Measurements from ENCODE around the gene RASSF8. TPM values are rescaled to one million over a fixed set of nuclear protein-coding genes. Genes with fewer than 3 reads are reported as not detected.

Gene RASSF8
- total and polyA plus RNA-seq, 2 donors: 20.9 to 63.1 TPM

DNA sequence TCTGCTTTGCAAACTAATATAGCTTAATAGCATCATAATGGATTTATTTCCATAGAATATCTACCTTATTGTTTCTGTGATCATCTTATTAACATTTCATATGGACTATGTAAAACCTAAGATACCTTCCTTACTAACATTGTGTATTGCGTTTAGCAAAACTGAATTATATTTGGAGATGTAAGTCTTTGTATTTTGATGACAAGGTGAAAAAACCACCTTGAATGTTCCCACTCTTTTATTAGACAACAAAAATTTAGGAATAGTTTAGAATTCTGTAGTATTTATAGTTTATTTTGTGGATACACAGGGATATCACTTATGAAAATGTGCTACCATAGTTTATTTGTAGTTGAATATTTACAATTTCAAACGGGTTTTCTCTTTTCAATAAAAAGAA, 32.0 kb downstream of the RASSF8 start:
- H3K4me1 ChIP-seq (ENCODE audit: insufficient read depth): no peaks in the 10 kb centered on the region
- no peak overlapping the region for H3K27ac ChIP-seq (ENCODE audit: low read depth)
- peaks cover 2% of the 10 kb centered on the region for H3K36me3 ChIP-seq (ENCODE audit: insufficient read depth)
- 79% methylated on average over 2 of the region's 2 CpGs for WGBS
- no peak for DNase-seq (ENCODE audit: extremely low spot score)
- H3K4me3 ChIP-seq (ENCODE audit: low read depth, low read length): no peak overlapping the region

DNA sequence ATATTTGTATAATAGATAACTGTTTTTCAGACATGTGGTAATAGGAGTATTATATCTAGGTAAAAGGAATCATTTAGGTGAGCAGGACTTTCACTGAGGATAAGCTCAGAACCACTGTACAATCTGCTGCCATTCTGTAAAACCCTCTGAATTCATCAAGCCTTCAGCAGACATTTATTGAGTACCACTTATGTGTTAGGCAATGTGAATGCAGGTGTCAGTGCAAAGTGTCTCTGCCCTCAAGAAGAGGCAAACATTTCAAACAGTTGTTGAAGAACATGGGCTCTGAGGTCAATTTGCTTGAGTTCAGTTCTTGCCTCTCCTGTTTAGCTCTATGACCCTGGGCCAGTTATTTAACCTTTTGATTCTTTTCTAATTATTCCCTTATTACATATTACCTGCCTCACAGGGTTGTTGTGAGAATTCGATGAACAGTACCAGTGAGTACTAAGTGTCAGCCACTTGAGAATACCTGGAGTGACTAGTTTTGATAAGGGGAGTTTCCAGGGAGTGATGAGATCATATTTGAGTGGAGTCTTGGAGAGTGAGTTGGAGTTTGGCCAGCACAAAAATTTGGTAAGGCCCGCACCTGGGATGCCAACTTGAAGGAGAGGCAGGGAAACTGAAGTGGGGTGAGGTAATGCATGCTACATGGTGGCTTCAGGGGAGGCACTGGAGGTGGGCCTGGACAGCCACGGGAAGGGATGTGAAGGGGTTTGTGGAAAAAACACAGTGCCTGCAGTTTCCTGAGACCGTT, 33.7 kb downstream of the RASSF8 start:
- no peaks in the 10 kb centered on the region for H3K4me1 ChIP-seq (ENCODE audit: insufficient read depth)

DNA sequence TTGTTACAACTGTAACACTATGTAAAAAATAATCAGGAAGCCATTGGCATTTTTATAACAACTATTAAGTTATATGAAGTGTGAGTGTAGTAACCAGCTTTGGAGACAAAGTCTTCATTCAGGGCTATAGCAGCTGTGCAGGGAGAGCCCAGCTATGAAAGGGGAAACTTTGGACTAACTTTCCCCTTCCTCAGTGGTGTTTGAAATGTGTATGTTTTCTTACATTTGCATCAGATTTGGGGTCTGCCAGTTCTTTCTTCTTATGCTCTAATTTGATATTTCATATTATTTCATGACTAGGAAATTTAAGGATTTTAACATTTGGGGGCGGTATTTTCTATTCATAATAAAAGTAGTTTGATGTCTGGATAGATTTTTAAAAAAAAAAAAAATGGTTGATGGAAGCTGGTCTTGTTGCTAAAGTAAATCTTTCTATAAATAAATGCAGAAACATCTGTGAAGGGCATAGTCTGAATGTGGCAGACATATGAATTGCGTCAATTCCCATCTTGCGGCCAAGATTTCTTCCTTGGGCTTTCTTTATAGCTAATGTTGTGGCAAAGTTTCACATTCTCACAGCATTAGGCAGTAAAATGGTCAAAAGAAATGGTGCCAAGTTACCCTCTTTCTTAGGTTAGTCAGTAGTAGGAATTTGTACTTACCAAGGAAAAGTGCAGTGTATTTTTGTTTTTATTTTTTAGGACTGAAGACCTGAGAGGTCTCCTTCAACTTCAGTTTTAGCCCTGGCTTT, 35.6 kb downstream of the RASSF8 start:
- no peaks in the 10 kb centered on the region for H3K4me1 ChIP-seq (ENCODE audit: insufficient read depth)
- H3K4me3 ChIP-seq (ENCODE audit: low read depth, low read length): no peak overlapping the region
- no peak for DNase-seq (ENCODE audit: extremely low spot score)
- no peak overlapping the region for H3K27ac ChIP-seq (ENCODE audit: low read depth)
- peaks cover 2% of the 10 kb centered on the region for H3K36me3 ChIP-seq (ENCODE audit: insufficient read depth)
- 65% methylated on average over 3 of the region's 3 CpGs for WGBS

More for the DNA sequence above, 33.7 kb downstream of the RASSF8 start:
- Histone ChIP-seq H3K36me3 (ENCODE audit: insufficient read depth) (peaks cover 2% of the 10 kb centered on the region), H3K4me3 (ENCODE audit: low read depth, low read length) (no peak overlapping the region), H3K27ac (ENCODE audit: low read depth) (no peak overlapping the region)
- DNase-seq (ENCODE audit: extremely low spot score): no peak
- 83% methylated on average over 4 of the region's 4 CpGs for WGBS

DNA sequence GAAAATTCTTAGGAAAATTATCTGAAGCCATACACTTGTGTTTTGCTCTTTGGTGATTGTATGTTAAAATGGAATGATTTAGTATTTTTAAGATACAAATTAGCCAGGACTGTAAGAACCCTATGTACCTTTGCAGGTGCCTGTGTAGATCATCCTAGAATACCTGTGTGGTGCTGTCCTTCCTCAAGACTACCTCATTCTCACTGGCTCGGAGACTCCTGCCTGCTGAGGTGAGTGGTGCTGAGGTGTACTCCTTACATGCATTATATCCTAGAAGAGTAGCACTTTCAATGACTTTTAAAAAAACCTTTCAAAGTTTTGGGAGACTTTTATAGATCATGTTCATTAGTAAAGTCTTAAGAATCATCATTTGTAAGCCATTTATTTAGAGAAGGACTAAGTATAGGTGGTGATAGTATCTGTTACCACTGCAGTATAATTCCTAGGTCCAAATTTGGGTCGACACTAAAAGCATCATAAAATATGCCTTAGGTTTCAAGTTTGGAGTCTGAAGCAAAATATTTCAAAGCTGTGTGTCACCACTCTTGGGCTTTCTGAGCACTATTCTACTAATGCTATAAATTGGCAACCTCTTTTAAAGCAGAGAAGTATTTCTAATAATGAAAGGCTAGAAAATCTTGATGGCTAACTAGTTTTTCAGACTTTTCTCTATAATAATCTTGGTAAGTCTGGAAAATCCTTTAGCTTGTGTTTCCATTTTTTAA, 36.6 kb downstream of the RASSF8 start:
- H3K4me3 ChIP-seq (ENCODE audit: low read depth, low read length): no peak overlapping the region
- DNase-seq (ENCODE audit: extremely low spot score): no peak
- no peaks in the 10 kb centered on the region for H3K36me3 ChIP-seq (ENCODE audit: insufficient read depth)
- WGBS: 51% methylated on average over 2 of the region's 2 CpGs
- H3K27ac ChIP-seq (ENCODE audit: low read depth): no peak overlapping the region
- H3K4me1 ChIP-seq (ENCODE audit: insufficient read depth): no peaks in the 10 kb centered on the region

DNA sequence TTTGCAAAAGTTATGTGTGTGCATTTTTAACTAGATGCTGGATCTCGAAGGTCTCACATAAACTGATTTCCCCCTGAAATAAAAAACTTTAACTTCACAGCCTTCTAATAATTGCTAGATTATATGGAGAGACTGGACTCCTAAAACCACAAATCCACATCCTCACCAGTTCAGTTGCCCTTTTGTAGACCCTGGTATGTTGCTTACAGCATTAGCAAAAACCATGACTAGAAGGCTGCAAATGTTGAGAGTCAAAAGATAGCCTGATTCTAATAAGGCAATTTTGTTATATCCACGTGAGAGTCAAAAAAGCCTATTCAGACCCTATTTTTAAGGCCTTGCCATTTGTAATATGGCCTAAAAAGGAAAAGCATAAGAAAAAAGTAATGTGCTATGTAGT, 37.4 kb downstream of the RASSF8 start:
- 86% methylated on average over 2 of the region's 2 CpGs for WGBS
- Histone ChIP-seq H3K27ac (ENCODE audit: low read depth) (no peak overlapping the region), H3K36me3 (ENCODE audit: insufficient read depth) (no peaks in the 10 kb centered on the region), H3K4me3 (ENCODE audit: low read depth, low read length) (no peak overlapping the region), H3K4me1 (ENCODE audit: insufficient read depth) (no peaks in the 10 kb centered on the region)
- no peak for DNase-seq (ENCODE audit: extremely low spot score)

DNA sequence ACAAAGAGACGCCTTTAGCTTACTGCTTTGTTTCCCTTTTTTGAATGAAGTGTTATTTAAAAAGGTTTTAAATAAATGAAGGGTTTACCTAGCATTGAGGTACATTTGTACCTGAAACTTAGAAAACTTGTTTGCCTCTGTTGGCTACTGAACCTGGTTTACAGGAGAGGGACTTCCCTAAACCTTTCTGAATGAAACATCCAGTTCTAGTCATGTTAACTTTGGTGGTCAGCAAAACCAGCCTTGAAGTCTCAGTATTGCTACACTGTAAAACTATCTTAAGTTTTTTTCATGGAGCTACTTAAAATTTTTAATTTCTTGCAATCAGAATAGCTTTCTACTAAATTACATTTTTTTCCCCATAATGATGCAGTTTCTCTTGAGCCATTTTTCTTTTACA, 38.2 kb downstream of the RASSF8 start:
- Histone ChIP-seq H3K4me1 (ENCODE audit: insufficient read depth) (no peaks in the 10 kb centered on the region), H3K27ac (ENCODE audit: low read depth) (no peak overlapping the region), H3K4me3 (ENCODE audit: low read depth, low read length) (no peak overlapping the region), H3K36me3 (ENCODE audit: insufficient read depth) (no peaks in the 10 kb centered on the region)
- DNase-seq (ENCODE audit: extremely low spot score): no peak
- WGBS: 99% methylated on average over 1 of the region's 1 CpG

DNA sequence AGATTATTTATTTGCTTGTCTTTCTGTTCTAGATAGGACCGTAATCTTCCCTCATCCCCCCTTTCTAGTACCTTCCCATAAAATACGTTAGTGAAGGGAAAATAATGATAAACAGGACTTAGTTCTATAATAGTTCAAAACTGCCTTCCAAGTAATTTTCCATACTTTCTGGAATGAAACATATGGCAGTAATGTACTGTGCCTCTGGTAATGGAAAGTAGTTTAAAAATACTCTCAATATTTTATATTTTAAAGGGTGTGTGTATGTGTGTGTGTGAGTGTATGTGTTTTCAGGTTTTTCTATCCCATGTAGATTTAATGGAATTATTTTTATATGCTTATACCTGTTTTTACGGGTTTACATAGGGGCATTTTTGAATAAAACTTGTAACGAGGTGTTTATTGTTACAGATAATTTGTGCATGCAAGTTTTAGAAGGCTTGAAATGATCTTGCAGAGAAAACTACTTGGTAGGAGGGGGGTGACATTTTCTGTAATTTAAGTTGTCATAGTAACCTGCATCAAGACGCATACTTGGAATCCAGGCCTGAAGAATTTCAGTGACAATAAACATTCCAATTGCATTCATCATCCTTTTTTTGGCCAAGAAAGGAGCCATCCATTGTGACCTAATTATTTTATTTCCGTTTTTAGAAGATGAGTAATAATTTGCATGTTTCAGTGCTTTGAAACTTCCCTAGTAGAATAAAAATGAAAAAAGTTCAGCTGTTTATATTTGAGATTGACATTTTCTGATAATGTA, 38.9 kb downstream of the RASSF8 start:
- Histone ChIP-seq H3K27ac (ENCODE audit: low read depth) (no peak overlapping the region), H3K4me1 (ENCODE audit: insufficient read depth) (no peaks in the 10 kb centered on the region), H3K36me3 (ENCODE audit: insufficient read depth) (no peaks in the 10 kb centered on the region), H3K4me3 (ENCODE audit: low read depth, low read length) (no peak overlapping the region)
- no peak for DNase-seq (ENCODE audit: extremely low spot score)
- WGBS: 44% methylated on average over 6 of the region's 6 CpGs

DNA sequence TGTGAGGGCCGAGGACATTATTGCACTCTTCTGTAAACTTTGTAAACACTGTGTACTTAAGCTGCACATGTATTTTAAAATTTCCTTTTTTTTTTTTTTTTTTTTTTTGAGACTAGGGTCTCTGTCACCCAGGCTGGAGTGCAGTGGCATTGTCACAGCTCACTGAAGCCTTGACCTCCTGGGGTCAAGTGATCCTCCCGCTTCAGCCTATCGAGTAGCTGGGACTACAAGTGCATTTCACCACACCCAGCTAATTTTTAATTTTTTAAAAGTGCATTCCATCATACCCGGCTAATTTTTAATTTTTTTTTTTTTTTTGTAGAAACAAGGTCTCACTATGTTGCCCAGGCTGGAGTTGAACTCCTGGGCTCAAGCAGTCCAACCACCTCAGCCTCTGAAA, 42.4 kb downstream of the RASSF8 start:
- DNase-seq (ENCODE audit: extremely low spot score): no peak
- WGBS: 96% methylated on average over 4 of the region's 4 CpGs
- Histone ChIP-seq H3K4me1 (ENCODE audit: insufficient read depth) (no peaks in the 10 kb centered on the region), H3K36me3 (ENCODE audit: insufficient read depth) (no peaks in the 10 kb centered on the region), H3K27ac (ENCODE audit: low read depth) (no peak overlapping the region), H3K4me3 (ENCODE audit: low read depth, low read length) (no peak overlapping the region)

DNA sequence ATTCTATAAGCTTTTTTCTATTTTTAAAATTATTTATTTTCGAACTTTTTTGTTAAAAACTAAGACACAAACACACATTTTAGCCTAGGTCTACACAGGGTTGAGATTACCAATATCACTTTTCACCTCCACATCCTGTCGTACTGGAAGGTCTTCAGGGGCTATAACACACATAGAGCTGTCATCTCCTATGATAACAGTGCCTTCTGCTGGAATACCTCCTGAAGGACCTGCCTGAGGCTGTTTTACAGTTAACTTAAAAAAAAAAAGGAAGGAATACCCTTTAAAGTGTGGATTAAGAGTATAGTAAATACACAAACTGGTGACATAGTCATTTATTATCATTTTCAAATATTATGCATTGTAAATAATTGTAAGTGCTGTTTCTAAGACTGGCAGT, 43.0 kb downstream of the RASSF8 start:
- Histone ChIP-seq H3K27ac (ENCODE audit: low read depth) (no peak overlapping the region), H3K4me3 (ENCODE audit: low read depth, low read length) (no peak overlapping the region), H3K4me1 (ENCODE audit: insufficient read depth) (no peaks in the 10 kb centered on the region), H3K36me3 (ENCODE audit: insufficient read depth) (no peaks in the 10 kb centered on the region)
- no peak for DNase-seq (ENCODE audit: extremely low spot score)
- 77% methylated on average over 2 of the region's 2 CpGs for WGBS

DNA sequence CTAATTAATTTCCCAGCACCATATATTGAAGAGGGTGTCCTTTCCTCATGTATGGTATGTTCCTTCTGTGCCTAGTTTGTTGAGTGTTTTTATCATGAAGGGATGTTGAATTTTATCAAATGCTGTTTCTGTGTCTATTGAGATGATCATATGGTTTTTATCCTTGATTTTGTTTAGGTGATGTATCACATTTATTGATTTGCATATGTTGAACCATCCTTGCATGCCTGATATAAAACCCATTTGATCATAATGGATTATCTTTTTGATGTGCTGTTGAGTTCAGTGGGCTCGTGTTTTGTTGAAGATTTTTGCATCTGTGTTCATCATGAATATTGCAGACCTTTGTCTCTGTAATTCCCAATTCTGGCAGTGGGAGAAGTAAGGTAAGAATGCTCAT, 44.6 kb downstream of the RASSF8 start:
- no peak overlapping the region for H3K27ac ChIP-seq (ENCODE audit: low read depth)
- no peaks in the 10 kb centered on the region for H3K4me1 ChIP-seq (ENCODE audit: insufficient read depth)
- no peak for DNase-seq (ENCODE audit: extremely low spot score)
- no peak overlapping the region for H3K4me3 ChIP-seq (ENCODE audit: low read depth, low read length)
- 98% methylated on average over 1 of the region's 1 CpG for WGBS
- H3K36me3 ChIP-seq (ENCODE audit: insufficient read depth): no peaks in the 10 kb centered on the region

DNA sequence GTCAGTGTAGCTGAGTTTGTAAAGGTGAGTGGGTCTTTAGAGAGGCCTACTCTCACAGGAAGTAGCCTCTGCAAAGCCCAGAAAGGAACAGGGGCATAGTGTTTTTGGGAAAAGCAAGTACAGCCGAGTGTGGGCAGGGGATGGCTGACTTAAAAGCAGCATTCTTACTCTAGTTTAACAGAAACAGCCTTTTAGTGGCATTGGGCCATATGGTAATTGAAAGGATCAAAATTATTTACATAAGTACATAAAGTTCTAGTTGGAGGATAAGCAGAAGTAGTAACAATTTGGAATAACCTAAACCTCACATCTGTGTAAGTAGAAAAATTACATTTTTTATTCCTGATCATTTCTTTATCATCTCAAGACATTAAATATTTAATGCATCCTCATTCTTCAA, 49.1 kb downstream of the RASSF8 start:
- Histone ChIP-seq H3K27ac (ENCODE audit: low read depth) (no peak overlapping the region), H3K36me3 (ENCODE audit: insufficient read depth) (no peaks in the 10 kb centered on the region), H3K4me1 (ENCODE audit: insufficient read depth) (no peaks in the 10 kb centered on the region), H3K4me3 (ENCODE audit: low read depth, low read length) (no peak overlapping the region)
- no peak for DNase-seq (ENCODE audit: extremely low spot score)
- WGBS: 55% methylated on average over 1 of the region's 1 CpG

DNA sequence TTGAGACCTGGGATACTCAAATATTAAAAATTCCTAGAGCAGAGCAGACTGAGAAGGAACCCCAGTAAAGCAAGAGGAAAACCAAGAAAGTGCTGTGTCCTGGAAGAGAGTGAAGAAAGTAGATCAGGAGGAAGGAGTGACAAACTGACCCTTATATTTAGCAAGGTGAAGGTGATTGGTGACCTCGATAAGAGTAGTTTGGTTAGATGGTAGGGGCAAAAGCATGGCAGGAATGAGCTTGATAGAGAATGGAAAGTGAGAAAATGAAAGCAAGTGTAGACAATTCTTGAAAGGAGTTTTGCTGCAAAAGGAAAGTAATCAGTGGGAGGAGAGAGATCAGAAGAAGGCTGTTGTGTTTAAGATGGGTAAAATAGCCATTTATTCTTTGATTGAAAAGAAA, 51.1 kb downstream of the RASSF8 start:
- no peak overlapping the region for H3K4me3 ChIP-seq (ENCODE audit: low read depth, low read length)
- no peaks in the 10 kb centered on the region for H3K36me3 ChIP-seq (ENCODE audit: insufficient read depth)
- 98% methylated on average over 1 of the region's 1 CpG for WGBS
- H3K4me1 ChIP-seq (ENCODE audit: insufficient read depth): no peaks in the 10 kb centered on the region
- no peak overlapping the region for H3K27ac ChIP-seq (ENCODE audit: low read depth)
- DNase-seq (ENCODE audit: extremely low spot score): no peak

DNA sequence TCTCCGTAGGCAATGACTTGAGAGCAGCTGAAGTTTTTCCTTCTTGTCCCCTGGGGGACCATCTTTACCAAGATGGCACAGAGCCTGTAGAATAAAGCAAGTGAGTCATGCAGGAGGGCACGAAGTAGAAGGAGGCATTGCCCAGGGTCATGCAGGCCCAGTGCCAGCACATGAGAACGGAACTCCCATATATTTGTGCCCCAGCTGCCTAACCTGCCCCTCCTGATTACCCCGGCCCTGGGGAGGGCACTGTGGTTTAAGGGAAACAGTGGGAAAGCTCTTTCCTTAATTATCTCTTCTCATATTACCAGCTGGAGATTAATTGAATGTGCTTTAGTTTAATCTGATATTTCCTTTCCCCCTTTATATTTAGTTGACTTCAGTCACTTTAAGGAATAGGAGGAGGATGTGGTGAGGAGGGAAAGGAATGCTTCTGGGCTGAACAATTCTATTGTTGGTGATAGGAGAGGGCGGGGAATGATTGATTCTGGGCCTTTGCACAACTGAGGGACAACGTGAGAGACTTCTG, 51.9 kb downstream of the RASSF8 start:
- WGBS: 76% methylated on average over 6 of the region's 6 CpGs
- Histone ChIP-seq H3K4me1 (ENCODE audit: insufficient read depth) (no peaks in the 10 kb centered on the region), H3K36me3 (ENCODE audit: insufficient read depth) (no peaks in the 10 kb centered on the region), H3K4me3 (ENCODE audit: low read depth, low read length) (no peak overlapping the region), H3K27ac (ENCODE audit: low read depth) (peak overlapping the region; percentile 42)
- DNase-seq (ENCODE audit: extremely low spot score): no peak

Measured in urinary bladder (tissue), 4 donors.